Prostate gland (tissue), 2 donors: ENCODE data around the gene MTFR1L.

Experiments
- POLR2AphosphoS5 ChIP-seq: sonication (generic); formaldehyde crosslinking; IDR thresholded peaks from one replicate; pipeline ENCODE4 v1.6.1; 2017; ENCODE audit warnings: antibody characterized with exemption
- TF ChIP-seq, protein P1 (sequence below), 4 experiments: fragments of 200-600 bp in 2 of 4; fragments of 450-650 bp in 2 of 4; sonication (generic) in 2 of 4; IDR thresholded peaks; 1 replicate in 3 of 4; 2 replicates in 1 of 4; pipeline ENCODE4 v1.5.1; 2016 to 2019; ENCODE audit warnings: antibody characterized with exemption in 4 of 4, mild to moderate bottlenecking in 2 of 4, moderate library complexity in 2 of 4

DNA sequence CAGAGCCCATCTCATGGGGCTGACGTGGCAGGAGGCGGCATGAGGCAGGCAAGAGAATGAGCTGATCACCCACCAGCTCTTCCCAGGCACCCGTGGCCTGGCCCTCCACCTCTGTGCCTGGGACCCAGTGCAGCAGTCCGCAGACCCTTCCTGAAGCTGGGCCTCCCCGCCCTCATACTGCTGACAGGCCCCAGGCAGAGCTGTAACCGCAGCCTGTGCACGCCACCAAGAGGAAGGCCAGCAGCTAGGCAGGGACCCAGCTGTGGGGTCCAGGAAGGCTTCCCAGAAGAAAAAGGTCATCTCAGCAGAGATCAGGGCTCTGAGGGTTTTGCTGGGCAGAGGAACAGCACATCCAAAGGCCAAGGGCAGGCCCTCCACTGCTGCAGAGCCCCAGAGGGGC lies 9.8 kb upstream of the MTFR1L start:
- TF ChIP-seq, protein P1, sequence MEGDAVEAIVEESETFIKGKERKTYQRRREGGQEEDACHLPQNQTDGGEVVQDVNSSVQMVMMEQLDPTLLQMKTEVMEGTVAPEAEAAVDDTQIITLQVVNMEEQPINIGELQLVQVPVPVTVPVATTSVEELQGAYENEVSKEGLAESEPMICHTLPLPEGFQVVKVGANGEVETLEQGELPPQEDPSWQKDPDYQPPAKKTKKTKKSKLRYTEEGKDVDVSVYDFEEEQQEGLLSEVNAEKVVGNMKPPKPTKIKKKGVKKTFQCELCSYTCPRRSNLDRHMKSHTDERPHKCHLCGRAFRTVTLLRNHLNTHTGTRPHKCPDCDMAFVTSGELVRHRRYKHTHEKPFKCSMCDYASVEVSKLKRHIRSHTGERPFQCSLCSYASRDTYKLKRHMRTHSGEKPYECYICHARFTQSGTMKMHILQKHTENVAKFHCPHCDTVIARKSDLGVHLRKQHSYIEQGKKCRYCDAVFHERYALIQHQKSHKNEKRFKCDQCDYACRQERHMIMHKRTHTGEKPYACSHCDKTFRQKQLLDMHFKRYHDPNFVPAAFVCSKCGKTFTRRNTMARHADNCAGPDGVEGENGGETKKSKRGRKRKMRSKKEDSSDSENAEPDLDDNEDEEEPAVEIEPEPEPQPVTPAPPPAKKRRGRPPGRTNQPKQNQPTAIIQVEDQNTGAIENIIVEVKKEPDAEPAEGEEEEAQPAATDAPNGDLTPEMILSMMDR (IDR thresholded peaks at IDR 0.05) = no peak
- TF ChIP-seq POLR2AphosphoS5 = no peak
